GM23338 (cell line): Measurements from ENCODE around the gene EGF. TPM values are rescaled to one million over a fixed set of nuclear protein-coding genes. Genes with fewer than 3 reads are reported as not detected.
A peak's percentile ranks its signal among the peaks of the same experiment; 100 is the strongest.

ENCODE experiments used
- ATAC-seq: fragments of 200-7000 bp; cut with Tn5 transposase; 3 replicates; pipeline ENCODE4 v1.9.1; 2020
- DNase-seq: peaks from one replicate; pipeline ENCODE4 v3.0.0-alpha.2; 2015; ENCODE audit warnings: low spot score
- H2AFZ ChIP-seq: fragments of 200-600 bp; sonication (generic); 2 replicates; pipeline ENCODE4 v1.8.0; 2016; ENCODE audit warnings: antibody characterized with exemption, mild to moderate bottlenecking, moderate library complexity
- H3F3A ChIP-seq: fragments of 200-600 bp; sonication (generic); replicated peaks from 2 replicates; pipeline ENCODE4 v1.8.0; 2017; ENCODE audit warnings: antibody characterized with exemption, mixed run types, low read depth
- H3K27ac ChIP-seq: fragments of 200-600 bp; sonication (generic); 2 replicates; pipeline ENCODE4 v1.6.1; 2016; ENCODE audit warnings: low read depth
- H3K27me3 ChIP-seq: fragments of 200-600 bp; sonication (generic); 2 replicates; pipeline ENCODE4 v1.8.0; 2016; ENCODE audit warnings: mild to moderate bottlenecking, mixed run types, moderate library complexity; ENCODE audit not compliant: insufficient read depth
- H3K36me3 ChIP-seq: fragments of 200-600 bp; sonication (generic); 2 replicates; pipeline ENCODE4 v1.8.0; 2016; ENCODE audit warnings: mild to moderate bottlenecking; ENCODE audit not compliant: insufficient read depth
- H3K4me1 ChIP-seq: fragments of 200-600 bp; sonication (generic); 2 replicates; pipeline ENCODE4 v1.8.0; 2016; ENCODE audit warnings: mild to moderate bottlenecking, moderate library complexity; ENCODE audit not compliant: insufficient read depth
- H3K4me2 ChIP-seq: fragments of 200-600 bp; sonication (generic); 2 replicates; pipeline ENCODE4 v1.7.1; 2017; ENCODE audit warnings: mixed run types
- H3K4me3 ChIP-seq: fragments of 200-600 bp; sonication (generic); 2 replicates; pipeline ENCODE4 v1.6.1; 2016; ENCODE audit warnings: mixed run types
- H3K79me2 ChIP-seq: fragments of 200-600 bp; sonication (generic); replicated peaks from 2 replicates; pipeline ENCODE4 v1.8.0; 2017; ENCODE audit warnings: mild to moderate bottlenecking; ENCODE audit not compliant: insufficient read depth
- H3K9me2 ChIP-seq: fragments of 200-600 bp; sonication (generic); 2 replicates; pipeline ENCODE4 v1.8.0; 2017; ENCODE audit not compliant: insufficient read depth
- H4K20me1 ChIP-seq: fragments of 200-600 bp; sonication (generic); replicated peaks from 2 replicates; pipeline ENCODE4 v1.8.0; 2017; ENCODE audit warnings: mild to moderate bottlenecking; ENCODE audit not compliant: insufficient read depth
- H3K27ac Mint-ChIP-seq: 2 replicates; pipeline ENCODE4 v1.8.0; 2020; ENCODE audit warnings: inconsistent platforms, mild to moderate bottlenecking, moderate library complexity, mixed read lengths
- H3K27me3 Mint-ChIP-seq: 3 replicates; pipeline ENCODE4 v1.8.0; 2022; ENCODE audit warnings: low read depth, mild to moderate bottlenecking, moderate library complexity, mixed read lengths, inconsistent platforms; ENCODE audit not compliant: insufficient read depth, poor library complexity
- H3K36me3 Mint-ChIP-seq: 3 replicates; pipeline ENCODE4 v1.8.0; 2021; ENCODE audit warnings: low read depth, mild to moderate bottlenecking, inconsistent platforms, moderate library complexity, mixed read lengths
- H3K4me1 Mint-ChIP-seq: 3 replicates; pipeline ENCODE4 v1.8.0; 2020; ENCODE audit warnings: mild to moderate bottlenecking, inconsistent platforms, mixed read lengths
- H3K4me3 Mint-ChIP-seq: 3 replicates; pipeline ENCODE4 v1.8.0; 2021; ENCODE audit warnings: moderate library complexity, mild to moderate bottlenecking, inconsistent platforms, mixed read lengths
- H3K9me3 Mint-ChIP-seq: 3 replicates; pipeline ENCODE4 v1.8.0; 2020; ENCODE audit warnings: moderate library complexity, mild to moderate bottlenecking, inconsistent platforms, mixed read lengths
- CTCF ChIP-seq, 2 experiments: fragments of 200-600 bp in 1 of 2; sonication (generic) in 1 of 2; conservative IDR thresholded peaks; 2 replicates each; pipeline versions ENCODE4 v1.5.1 to v1.6.1; 2016 to 2017; ENCODE audit warnings: antibody characterized with exemption in 2 of 2, low read depth in 2 of 2, mild to moderate bottlenecking in 2 of 2, moderate library complexity in 1 of 2
- EZH2 ChIP-seq: fragments of 200-600 bp; sonication (generic); IDR thresholded peaks from one replicate; pipeline ENCODE4 v1.8.0; 2017; ENCODE audit warnings: antibody characterized with exemption, mild to moderate bottlenecking, low read depth; ENCODE audit not compliant: unreplicated experiment
- JUNB ChIP-seq: IDR thresholded peaks from one replicate; pipeline ENCODE4 v1.6.1; 2016; ENCODE audit warnings: antibody characterized with exemption; ENCODE audit not compliant: unreplicated experiment
- POLR2AphosphoS5 ChIP-seq: IDR thresholded peaks from 2 replicates; pipeline ENCODE4 v1.6.1; 2016; ENCODE audit warnings: antibody characterized with exemption, low read depth
- REST ChIP-seq: IDR thresholded peaks from one replicate; pipeline ENCODE4 v1.6.1; 2018; ENCODE audit warnings: antibody characterized with exemption; ENCODE audit not compliant: unreplicated experiment
- STAT1 ChIP-seq: IDR thresholded peaks from one replicate; pipeline ENCODE4 v1.6.1; 2016; ENCODE audit warnings: antibody characterized with exemption; ENCODE audit not compliant: unreplicated experiment
- ZNF114 ChIP-seq: fragments of 250-450 bp; sonication (Bioruptor Pico); IDR thresholded peaks from 2 replicates; pipeline ENCODE4 v1.5.0; 2020; ENCODE audit warnings: mild to moderate bottlenecking, moderate library complexity
- ZNF462 ChIP-seq: fragments of 250-450 bp; sonication (Bioruptor Pico); IDR thresholded peaks from 2 replicates; pipeline ENCODE4 v1.5.0; 2020; ENCODE audit warnings: mild to moderate bottlenecking, moderate library complexity
- polyA plus RNA-seq: library from polyadenylated mRNA; unstranded; fragments of >200 nt; fragmentation: Nextera tagmentation; extraction: Ambion mirVana; gene quantifications from 2 replicates; pipeline ENCODE4 v1.2.1, GENCODE V29; 2016
- total RNA-seq: library from RNA; depleted of rRNA; stranded (reverse); fragments of >200 nt; shearing (Covaris generic); gene quantifications from 2 replicates; pipeline ENCODE4 v1.2.3, GENCODE V29; 2014

The EGF gene
- total and polyA plus RNA-seq, 2 experiments from 2014 or later = 1.4 to 3.0 TPM

- Histone ChIP-seq H3K4me3 (no peak overlapping the region), H2AFZ (no peak overlapping the region; the same call in 1 of the 2 replicates), H3K4me1 (peaks cover 26% of the 10 kb centered on the region), H4K20me1 (no peaks in the 10 kb centered on the region), H3K27ac (no peak overlapping the region), H3K9me2 (no peaks in the 10 kb centered on the region), H3K27me3 (no peaks in the 10 kb centered on the region), H3K79me2 (no peaks in the 10 kb centered on the region), H3F3A (no peaks in the 10 kb centered on the region), H3K36me3 (no peaks in the 10 kb centered on the region), H3K4me2 (peak overlapping the region; percentile 58)
- no peak for TF ChIP-seq REST
- TF ChIP-seq CTCF (conservative IDR thresholded peaks at IDR 0.05; ENCODE audit: low read depth in 2 of 2) = no peak
- no peak for TF ChIP-seq POLR2AphosphoS5
- TF ChIP-seq EZH2 = no peak
- TF ChIP-seq JUNB = no peak
- no peak for TF ChIP-seq ZNF114
- no peak for TF ChIP-seq STAT1
- no peak for TF ChIP-seq ZNF462 (CRISPR knock-in tag)
- no peaks in the 10 kb centered on the region for H3K36me3 Mint-ChIP-seq
- peaks cover 38% of the 10 kb centered on the region for H3K4me1 Mint-ChIP-seq
- no peak for ATAC-seq
- no peaks in the 10 kb centered on the region for H3K9me3 Mint-ChIP-seq
- H3K27ac Mint-ChIP-seq = no peak overlapping the region
- DNase-seq = peak; percentile 5
- H3K4me3 Mint-ChIP-seq = peak overlapping the region; percentile 32; the same call in 2 of the 3 replicates
- H3K27me3 Mint-ChIP-seq = peaks cover 2% of the 10 kb centered on the region
Measured at GRCh38 chr4:109914322-109914721, 1.6 kb downstream of the EGF start.
